NT2/D1 (cell line): ENCODE results near the gene IL12A.

Experiments used
- DNase-seq: peaks from one replicate; pipeline ENCODE4 v3.0.0-alpha.2; 2011; ENCODE audit warnings: low read depth, low spot score
- H3K27me3 ChIP-seq: 2 replicates; pipeline ENCODE4 v1.6.0; 2011; ENCODE audit warnings: mild to moderate bottlenecking; ENCODE audit not compliant: insufficient read length, insufficient read depth
- H3K36me3 ChIP-seq: 2 replicates; pipeline ENCODE4 v1.6.1; 2011; ENCODE audit warnings: mild to moderate bottlenecking, low read length, mixed read lengths; ENCODE audit not compliant: insufficient read depth, insufficient read length
- H3K4me1 ChIP-seq: 2 replicates; pipeline ENCODE4 v1.5.1; 2011; ENCODE audit not compliant: insufficient read depth, insufficient read length
- H3K4me3 ChIP-seq: 2 replicates; pipeline ENCODE4 v1.5.1; 2011; ENCODE audit warnings: low read depth; ENCODE audit not compliant: insufficient read length
- H3K9ac ChIP-seq: 2 replicates; pipeline ENCODE4 v1.6.0; 2011; ENCODE audit warnings: low read depth; ENCODE audit not compliant: insufficient read length
- H3K9me3 ChIP-seq: 2 replicates; pipeline ENCODE4 v1.5.1; 2011; ENCODE audit warnings: mild to moderate bottlenecking, low read length; ENCODE audit not compliant: insufficient read depth
- SUZ12 ChIP-seq: IDR thresholded peaks from 2 replicates; pipeline ENCODE4 v1.6.1; 2011; ENCODE audit not compliant: insufficient read length, insufficient read depth; ENCODE audit errors: extremely low read depth
- YY1 ChIP-seq: IDR thresholded peaks from 2 replicates; pipeline ENCODE4 v1.6.1; 2011; ENCODE audit not compliant: insufficient read length, insufficient read depth
- ZNF274 ChIP-seq: IDR thresholded peaks from 2 replicates; pipeline ENCODE4 v1.6.1; 2011; ENCODE audit warnings: mild to moderate bottlenecking, low read depth, low read length

IL12A gene

DNA sequence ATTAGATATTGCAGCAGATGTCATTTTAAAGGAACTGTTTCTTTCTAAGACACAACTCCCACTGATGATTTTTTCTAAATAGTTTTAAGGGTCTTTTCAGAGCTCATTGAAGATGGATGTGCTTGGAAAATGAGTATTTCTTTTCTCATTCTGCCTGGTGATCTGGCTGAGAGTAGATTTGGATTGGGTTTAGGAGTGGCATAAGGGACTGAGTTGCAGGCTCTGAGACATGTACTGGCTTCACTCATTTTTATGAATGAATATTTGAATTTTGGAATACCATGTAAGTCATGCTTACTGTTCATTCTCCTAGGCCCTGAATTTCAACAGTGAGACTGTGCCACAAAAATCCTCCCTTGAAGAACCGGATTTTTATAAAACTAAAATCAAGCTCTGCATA, 6.5 kb downstream of the IL12A start:
- no peaks in the 10 kb centered on the region for H3K9me3 ChIP-seq
- no peak for TF ChIP-seq SUZ12
- no peak for TF ChIP-seq ZNF274
- no peak for TF ChIP-seq YY1
- no peak overlapping the region for H3K4me3 ChIP-seq
- no peaks in the 10 kb centered on the region for H3K36me3 ChIP-seq
- DNase-seq, result no peak
- H3K4me1 ChIP-seq, result no peaks in the 10 kb centered on the region
- no peak overlapping the region for H3K9ac ChIP-seq
- no peaks in the 10 kb centered on the region for H3K27me3 ChIP-seq

GRCh38 chr3:159996018-159996417, 7.4 kb downstream of the IL12A start:
- no peak for TF ChIP-seq YY1
- no peak for TF ChIP-seq ZNF274
- TF ChIP-seq SUZ12, result no peak
- Histone ChIP-seq H3K4me3 (no peak overlapping the region), H3K27me3 (no peaks in the 10 kb centered on the region), H3K9ac (no peak overlapping the region), H3K9me3 (no peaks in the 10 kb centered on the region), H3K36me3 (no peaks in the 10 kb centered on the region), H3K4me1 (no peaks in the 10 kb centered on the region)
- DNase-seq, result no peak

- H3K36me3 ChIP-seq, result no peaks in the 10 kb centered on the region
- no peak overlapping the region for H3K4me3 ChIP-seq
- no peak for DNase-seq
- no peaks in the 10 kb centered on the region for H3K9me3 ChIP-seq
- TF ChIP-seq ZNF274 (no peak), YY1 (no peak), SUZ12 (no peak)
- H3K4me1 ChIP-seq, result no peaks in the 10 kb centered on the region
- no peaks in the 10 kb centered on the region for H3K27me3 ChIP-seq
- no peak overlapping the region for H3K9ac ChIP-seq
Measured at GRCh38 chr3:159996959-159997358, 8.3 kb downstream of the IL12A start.

DNA sequence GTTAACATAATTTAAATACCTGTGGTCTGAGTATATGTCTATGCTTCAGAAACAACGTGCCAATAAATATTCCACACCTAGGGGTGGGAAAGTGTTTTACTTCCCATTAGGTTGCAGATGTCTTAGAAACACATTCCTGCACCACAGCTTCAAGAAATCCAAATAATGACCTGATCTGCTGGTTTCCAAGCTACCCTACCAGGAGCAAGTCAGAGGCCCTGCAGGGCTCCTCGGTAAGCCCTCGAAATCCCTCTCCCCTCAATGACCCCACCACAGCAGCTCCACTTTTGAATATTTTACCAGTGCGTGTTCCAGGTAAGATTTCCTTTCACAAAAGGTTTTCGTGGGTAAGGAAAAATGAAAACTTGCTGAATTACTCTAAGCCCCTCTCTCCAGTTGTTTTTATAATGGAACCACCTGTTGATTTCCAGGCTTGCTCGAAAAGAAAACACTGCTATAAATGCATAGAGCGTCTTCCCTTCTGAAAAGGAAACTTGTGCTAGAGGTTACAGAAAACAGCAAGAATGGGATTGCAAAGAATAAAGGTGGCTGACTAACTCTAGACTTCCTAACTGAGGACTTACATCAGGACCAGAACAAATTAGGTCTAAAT, 12.6 kb downstream of the IL12A start:
- Histone ChIP-seq H3K36me3 (no peaks in the 10 kb centered on the region), H3K4me1 (no peaks in the 10 kb centered on the region), H3K27me3 (no peaks in the 10 kb centered on the region), H3K9ac (no peak overlapping the region), H3K4me3 (no peak overlapping the region), H3K9me3 (no peaks in the 10 kb centered on the region)
- no peak for DNase-seq
- TF ChIP-seq SUZ12, result no peak
- TF ChIP-seq ZNF274, result no peak
- no peak for TF ChIP-seq YY1

- no peak for DNase-seq
- TF ChIP-seq ZNF274 (no peak), YY1 (no peak), SUZ12 (no peak)
- no peaks in the 10 kb centered on the region for H3K27me3 ChIP-seq
Measured at GRCh38 chr3:160001850-160002623, 13.4 kb downstream of the IL12A start.

DNA sequence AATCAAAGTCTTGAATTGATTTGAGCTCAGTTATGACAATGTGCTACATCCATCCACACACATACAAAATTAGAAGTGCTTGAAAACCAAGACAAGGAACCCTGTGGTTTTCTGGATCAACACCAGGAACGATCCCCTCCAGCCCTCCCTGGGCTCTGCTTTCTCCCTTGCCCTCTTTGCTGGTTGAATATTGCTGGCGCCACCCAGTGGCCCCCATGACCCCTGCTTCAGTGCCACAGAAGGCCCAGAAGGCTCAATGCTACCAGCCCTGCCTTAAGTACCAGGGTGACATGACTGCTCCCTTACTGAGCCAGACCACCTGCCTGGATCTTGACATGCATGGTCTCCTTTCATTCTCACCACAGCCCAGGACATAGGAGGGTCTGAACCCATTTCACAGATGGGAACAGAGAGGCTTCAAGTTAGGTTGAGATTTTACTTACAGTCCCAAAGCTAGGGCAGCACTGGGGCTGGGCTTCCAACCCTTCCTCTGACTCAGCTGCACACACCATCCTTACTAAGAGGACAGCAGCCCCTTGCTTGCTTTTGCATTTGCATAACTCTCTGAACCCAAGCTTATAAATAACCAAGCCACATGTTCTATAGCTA, 15.0 kb downstream of the IL12A start:
- no peak for DNase-seq
- Histone ChIP-seq H3K9ac (no peak overlapping the region), H3K4me1 (no peaks in the 10 kb centered on the region), H3K27me3 (no peaks in the 10 kb centered on the region), H3K36me3 (no peaks in the 10 kb centered on the region), H3K9me3 (no peaks in the 10 kb centered on the region), H3K4me3 (no peak overlapping the region)
- TF ChIP-seq ZNF274 (no peak), SUZ12 (no peak), YY1 (no peak)

More at GRCh38 chr3:160001850-160002623, 13.4 kb downstream of the IL12A start:
- no peaks in the 10 kb centered on the region for H3K9me3 ChIP-seq
- no peak overlapping the region for H3K9ac ChIP-seq
- no peaks in the 10 kb centered on the region for H3K4me1 ChIP-seq
- no peak overlapping the region for H3K4me3 ChIP-seq
- no peaks in the 10 kb centered on the region for H3K36me3 ChIP-seq

DNA sequence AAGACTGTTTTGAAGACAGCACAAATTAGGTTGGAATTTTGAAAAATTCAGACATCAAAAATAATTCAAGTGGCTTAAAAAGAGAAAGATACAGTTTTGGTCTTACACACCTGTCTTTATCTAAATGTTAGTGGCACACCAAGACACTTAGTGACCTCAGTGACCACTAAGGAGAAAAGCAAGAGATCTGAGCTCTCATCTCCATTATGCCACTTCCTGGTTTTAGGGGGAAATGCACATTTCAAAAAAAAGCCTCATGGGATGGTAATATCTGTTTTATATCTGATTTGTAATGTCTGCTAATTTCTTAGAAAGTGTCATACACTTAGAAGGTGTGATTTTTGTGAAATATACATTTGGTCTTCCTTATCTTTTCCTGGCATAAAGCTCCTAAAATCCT, 16.4 kb downstream of the IL12A start:
- DNase-seq, result no peak
- Histone ChIP-seq H3K4me1 (no peaks in the 10 kb centered on the region), H3K36me3 (no peaks in the 10 kb centered on the region), H3K4me3 (no peak overlapping the region), H3K9me3 (no peaks in the 10 kb centered on the region), H3K9ac (no peak overlapping the region), H3K27me3 (no peaks in the 10 kb centered on the region)
- TF ChIP-seq YY1, result no peak
- TF ChIP-seq ZNF274, result no peak
- TF ChIP-seq SUZ12, result no peak
